ENCODE measurements around the gene STOM.

GRCh38 chr9:121365564-121365963, 4.5 kb downstream of the STOM start:
- TF ChIP-seq CTCF (IDR thresholded peaks at IDR 0.05; ENCODE audit: low read depth, low read length) (no peak), EZH2phosphoT487 (IDR thresholded peaks at IDR 0.05; ENCODE audit: low read depth) (no peak)

Measured in OCI-LY3 (cell line).